MM.1S (cell line): ENCODE data around the gene SRRT.

Experiments
- EZH2 ChIP-seq: fragments of 300-600 bp; sonication (generic); optimal IDR thresholded peaks from 2 replicates; pipeline ENCODE3; 2017; ENCODE audit warnings: low read depth, mild to moderate bottlenecking, antibody characterized with exemption, low read length, mixed read lengths
- TF ChIP-seq, protein P1 (sequence below): fragments of 300-600 bp; sonication (generic); IDR thresholded peaks from 2 replicates; pipeline ENCODE4 v1.5.1; 2016; ENCODE audit warnings: antibody characterized with exemption, low read length, mixed read lengths

DNA sequence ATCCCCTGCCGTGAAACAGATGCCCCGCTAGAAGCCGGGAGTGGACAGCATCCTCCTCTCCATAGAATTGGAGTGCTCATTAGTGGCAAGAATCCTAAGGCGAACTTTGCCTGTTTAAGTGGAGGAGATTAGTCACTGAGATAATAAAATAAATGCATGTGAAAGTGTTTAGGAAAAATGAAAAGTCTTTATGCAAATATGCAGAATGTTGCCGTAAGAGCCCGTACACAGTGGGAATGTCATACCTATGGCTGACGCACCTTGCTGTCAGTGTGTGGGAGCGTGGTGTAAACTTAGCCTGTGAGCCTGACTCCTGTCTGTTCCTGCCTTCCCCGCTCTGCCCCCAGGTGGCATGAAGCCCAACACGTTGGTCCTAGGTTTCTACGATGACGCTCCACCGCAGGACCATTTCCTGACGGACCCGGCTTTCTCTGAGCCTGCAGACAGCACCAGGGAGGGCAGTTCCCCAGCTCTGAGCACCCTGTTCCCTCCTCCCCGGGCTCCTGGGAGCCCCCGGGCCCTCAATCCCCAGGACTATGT, 9.5 kb upstream of the SRRT start:
- TF ChIP-seq, protein P1, sequence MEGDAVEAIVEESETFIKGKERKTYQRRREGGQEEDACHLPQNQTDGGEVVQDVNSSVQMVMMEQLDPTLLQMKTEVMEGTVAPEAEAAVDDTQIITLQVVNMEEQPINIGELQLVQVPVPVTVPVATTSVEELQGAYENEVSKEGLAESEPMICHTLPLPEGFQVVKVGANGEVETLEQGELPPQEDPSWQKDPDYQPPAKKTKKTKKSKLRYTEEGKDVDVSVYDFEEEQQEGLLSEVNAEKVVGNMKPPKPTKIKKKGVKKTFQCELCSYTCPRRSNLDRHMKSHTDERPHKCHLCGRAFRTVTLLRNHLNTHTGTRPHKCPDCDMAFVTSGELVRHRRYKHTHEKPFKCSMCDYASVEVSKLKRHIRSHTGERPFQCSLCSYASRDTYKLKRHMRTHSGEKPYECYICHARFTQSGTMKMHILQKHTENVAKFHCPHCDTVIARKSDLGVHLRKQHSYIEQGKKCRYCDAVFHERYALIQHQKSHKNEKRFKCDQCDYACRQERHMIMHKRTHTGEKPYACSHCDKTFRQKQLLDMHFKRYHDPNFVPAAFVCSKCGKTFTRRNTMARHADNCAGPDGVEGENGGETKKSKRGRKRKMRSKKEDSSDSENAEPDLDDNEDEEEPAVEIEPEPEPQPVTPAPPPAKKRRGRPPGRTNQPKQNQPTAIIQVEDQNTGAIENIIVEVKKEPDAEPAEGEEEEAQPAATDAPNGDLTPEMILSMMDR, result no peak
- TF ChIP-seq EZH2, result no peak
